Spleen (tissue), 11 donors: Measurements from ENCODE around the gene CACNG5. TPM values are rescaled to one million over a fixed set of nuclear protein-coding genes. Genes with fewer than 3 reads are reported as not detected.

ENCODE experiments used
- DNase-seq: peaks from one replicate; pipeline ENCODE4 v3.0.0-alpha.2; 2020
- H3K27ac ChIP-seq, 8 donors: fragments of 200-600 bp; sonication (generic) in 7 of 8; 1 replicate in 4 of 8; 2 replicates in 4 of 8; pipeline versions ENCODE4 v1.5.0 to v1.8.0; 2016 to 2021; ENCODE audit warnings: inconsistent platforms in 4 of 8, mild to moderate bottlenecking in 4 of 8, moderate library complexity in 1 of 8
- H3K27me3 ChIP-seq, 7 donors: fragments of 200-600 bp; sonication (generic) in 6 of 7; replicated peaks in 1 of 7; 1 replicate in 4 of 7; 2 replicates in 3 of 7; pipeline versions ENCODE4 v1.5.0 to v1.8.0; 2016 to 2021; ENCODE audit warnings: inconsistent platforms in 3 of 7, mild to moderate bottlenecking in 1 of 7
- H3K36me3 ChIP-seq, 6 donors: fragments of 200-600 bp; sonication (generic) in 5 of 6; 1 replicate in 4 of 6; 2 replicates in 2 of 6; pipeline versions ENCODE4 v1.5.0 to v1.8.0; 2016 to 2021; ENCODE audit warnings: inconsistent platforms in 2 of 6
- H3K4me1 ChIP-seq, 6 donors: fragments of 200-600 bp; sonication (generic) in 5 of 6; 1 replicate in 3 of 6; 2 replicates in 3 of 6; pipeline versions ENCODE4 v1.5.0 to v1.8.0; 2016 to 2021; ENCODE audit warnings: inconsistent platforms in 3 of 6
- H3K4me3 ChIP-seq, 8 donors: fragments of 200-600 bp; sonication (generic) in 7 of 8; 1 replicate in 4 of 8; 2 replicates in 4 of 8; pipeline versions ENCODE4 v1.5.0 to v1.8.0; 2016 to 2021; ENCODE audit warnings: inconsistent platforms in 4 of 8, mild to moderate bottlenecking in 4 of 8, moderate library complexity in 2 of 8
- H3K9me3 ChIP-seq, 8 donors: fragments of 200-600 bp; sonication (generic) in 7 of 8; 1 replicate in 4 of 8; 2 replicates in 4 of 8; pipeline versions ENCODE4 v1.5.0 to v1.8.0; 2016 to 2021; ENCODE audit warnings: inconsistent platforms in 4 of 8
- CTCF ChIP-seq, 11 experiments: fragments of 200-600 bp in 7 of 11; fragments of 450-650 bp in 4 of 11; sonication (generic) in 4 of 11; IDR thresholded peaks in 8 of 11; conservative IDR thresholded peaks in 3 of 11; 1 replicate in 7 of 11; 2 replicates in 4 of 11; pipeline versions ENCODE4 v1.4.0 to v1.8.0; 2016 to 2021; ENCODE audit warnings: antibody characterized with exemption in 11 of 11, inconsistent platforms in 4 of 11, mild to moderate bottlenecking in 1 of 11
- POLR2A ChIP-seq, 3 donors: fragments of 450-650 bp; IDR thresholded peaks; one replicate each; pipeline ENCODE4 v1.5.1; 2017; ENCODE audit warnings: antibody characterized with exemption in 3 of 3, mild to moderate bottlenecking in 1 of 3
- POLR2AphosphoS5 ChIP-seq, 3 donors: sonication (generic); formaldehyde crosslinking; IDR thresholded peaks; one replicate each; pipeline ENCODE4 v1.5.1; 2017; ENCODE audit warnings: antibody characterized with exemption in 3 of 3
- WGBS, 5 donors: extraction: QIAGEN DNeasy Blood & Tissue Kit in 3 of 5; methylation state at CpG; one replicate each; pipeline versions ENCODE4 v1.1.5 to v1.1.7; 2013 to 2018; 5-methylcytosine and 5-hydroxymethylcytosine counted together
- intact Hi-C: fragments of 100-400 bp; cut with DNase I; formaldehyde crosslinking; loops from one replicate; pipeline ENCODE4 v1.15.0; 2023; ENCODE audit warnings: low total_unique reads
- polyA plus RNA-seq, 3 donors: library from polyadenylated mRNA; stranded (reverse); fragments of 200-250 nt; gene quantifications; one replicate each; pipeline ENCODE4 v1.2.1, GENCODE V29; 2013
- total RNA-seq, 7 donors: library from RNA; depleted of rRNA in 3 of 7; stranded (reverse); fragments of >200 nt in 3 of 7; fragmentation: NEBNext Ultra II Directional in 4 of 7; extraction: Animal tissue kit (Norgen Biotek cat#: 25700) in 4 of 7; gene quantifications; one replicate each; pipeline versions ENCODE4 v1.1.0 to v1.2.1, GENCODE V29; 2016 to 2021
- donor health status: healthy with polysubstance abuse.
- donor health status: DM: no; HTN: no; CAD: no; lungs with moderate emphysema.
- donor health status: DM: no; HTN: no; CAD: no.
- donor health status: Bipolar disorder and iron deficiency.
- donor health status: healthy.
- donor health status: DM: no; HTN: no; CAD: no.
- donor health status: DM: yes; HTN: yes; CAD: no.

Gene CACNG5
- total and polyA plus RNA-seq, 10 donors, result 0.13 to 0.79 (median 0.54) TPM; not detected in 5

- intact Hi-C loops, result no loop called here
- DNase-seq, result peak; percentile 1
- H3K27me3 ChIP-seq, result peaks cover 0 to 35% (median 0%) of the 10 kb centered on the region in 7 donors
- no peak for TF ChIP-seq POLR2AphosphoS5 (IDR thresholded peaks at IDR 0.05)
- 83 to 95% (median 86%) methylated on average over 5 of the region's 5 CpGs for WGBS, 5 donors
- no peaks in the 10 kb centered on the region for H3K9me3 ChIP-seq
- no peak overlapping the region for H3K27ac ChIP-seq
- H3K4me3 ChIP-seq, result no peak overlapping the region
- H3K36me3 ChIP-seq, result no peaks in the 10 kb centered on the region
- H3K4me1 ChIP-seq, result no peaks in the 10 kb centered on the region
Measured at GRCh38 chr17:66928949-66929348, 94.0 kb downstream of the CACNG5 start.

GRCh38 chr17:66929591-66929990 is 94.7 kb downstream of the CACNG5 start:
- H3K27ac ChIP-seq, result no peak overlapping the region
- 12 to 41% (median 40%) methylated on average over 1 of the region's 1 CpG for WGBS, 5 donors
- peaks cover 0 to 35% (median 0%) of the 10 kb centered on the region in 7 donors for H3K27me3 ChIP-seq
- intact Hi-C loops, result no loop called here
- no peaks in the 10 kb centered on the region for H3K4me1 ChIP-seq
- no peaks in the 10 kb centered on the region for H3K36me3 ChIP-seq
- TF ChIP-seq POLR2AphosphoS5 (IDR thresholded peaks at IDR 0.05) (no peak), POLR2A (IDR thresholded peaks at IDR 0.05) (no peak), CTCF (IDR thresholded peaks at IDR 0.05 in 8 of 11, conservative IDR thresholded peaks at IDR 0.05 in 3 of 11) (no peak)
- H3K9me3 ChIP-seq, result peaks cover 0 to under 1% (median 0%) of the 10 kb centered on the region in 8 donors
- peak; percentile 28 for DNase-seq
- H3K4me3 ChIP-seq, result no peak overlapping the region

GRCh38 chr17:66930933-66931332 is 96.0 kb downstream of the CACNG5 start:
- no peaks in the 10 kb centered on the region for H3K36me3 ChIP-seq
- peaks cover 0 to 6% (median 0%) of the 10 kb centered on the region in 8 donors for H3K9me3 ChIP-seq
- WGBS, 5 donors, result 60 to 78% (median 72%) methylated on average over 3 of the region's 3 CpGs
- DNase-seq, result peak; percentile 30
- intact Hi-C loops, result no loop called here
- no peak overlapping the region for H3K27ac ChIP-seq
- TF ChIP-seq POLR2A (IDR thresholded peaks at IDR 0.05) (no peak), CTCF (IDR thresholded peaks at IDR 0.05 in 8 of 11, conservative IDR thresholded peaks at IDR 0.05 in 3 of 11) (no peak), POLR2AphosphoS5 (IDR thresholded peaks at IDR 0.05) (no peak)
- no peaks in the 10 kb centered on the region for H3K4me1 ChIP-seq
- H3K4me3 ChIP-seq, result no peak overlapping the region
- peaks cover 0 to 31% (median 0%) of the 10 kb centered on the region in 7 donors for H3K27me3 ChIP-seq

- no peak overlapping the region for H3K4me3 ChIP-seq
- H3K27ac ChIP-seq, result no peak overlapping the region
- peaks cover 0 to 19% (median 2%) of the 10 kb centered on the region in 8 donors for H3K9me3 ChIP-seq
- 49 to 75% (median 57%) methylated on average over 2 of the region's 2 CpGs for WGBS, 5 donors
- H3K27me3 ChIP-seq, result peaks cover 0 to 20% (median 0%) of the 10 kb centered on the region in 7 donors
- H3K4me1 ChIP-seq, result no peaks in the 10 kb centered on the region
- DNase-seq, result no peak
- intact Hi-C loops, result no loop called here
- TF ChIP-seq POLR2A (IDR thresholded peaks at IDR 0.05) (no peak), CTCF (IDR thresholded peaks at IDR 0.05 in 8 of 11, conservative IDR thresholded peaks at IDR 0.05 in 3 of 11) (no peak), POLR2AphosphoS5 (IDR thresholded peaks at IDR 0.05) (no peak)
- H3K36me3 ChIP-seq, result no peaks in the 10 kb centered on the region
Measured at GRCh38 chr17:66932311-66932710, 97.4 kb downstream of the CACNG5 start.

- TF ChIP-seq POLR2A (IDR thresholded peaks at IDR 0.05) (no peak), CTCF (IDR thresholded peaks at IDR 0.05 in 8 of 11, conservative IDR thresholded peaks at IDR 0.05 in 3 of 11) (no peak), POLR2AphosphoS5 (IDR thresholded peaks at IDR 0.05) (no peak)
- peak; percentile 20 for DNase-seq
- intact Hi-C loops, result no loop called here
- peaks cover 0 to 35% (median 6%) of the 10 kb centered on the region in 8 donors for H3K9me3 ChIP-seq
- H3K27me3 ChIP-seq, result peaks cover 0 to 28% (median 0%) of the 10 kb centered on the region in 7 donors
- H3K4me1 ChIP-seq, result no peaks in the 10 kb centered on the region
- no peaks in the 10 kb centered on the region for H3K36me3 ChIP-seq
- no peak overlapping the region for H3K4me3 ChIP-seq
- WGBS, 5 donors, result 50 to 73% (median 70%) methylated on average over 1 to 2 of the region's 2 CpGs
- no peak overlapping the region for H3K27ac ChIP-seq
Measured at GRCh38 chr17:66934040-66934439, 99.1 kb downstream of the CACNG5 start.
